Smooth muscle cell (in vitro differentiated cells): ENCODE measurements around the gene MOXD1. TPM values are rescaled to one million over a fixed set of nuclear protein-coding genes. Genes with fewer than 3 reads are reported as not detected.

Experiments used
- DNase-seq: peaks from one replicate; lab custom pipeline; 2025; ENCODE audit not compliant: unreplicated experiment; lab: John Stamatoyannopoulos, UW
- H2AFZ ChIP-seq: fragments of 200-600 bp; sonication (generic); 2 replicates; pipeline ENCODE4 v1.6.0; 2016; ENCODE audit warnings: antibody characterized with exemption, low read depth, mild to moderate bottlenecking
- H3F3A ChIP-seq: fragments of 200-600 bp; sonication (generic); 2 replicates; pipeline ENCODE4 v1.6.0; 2017; ENCODE audit warnings: antibody characterized with exemption, low read depth
- H3K27ac ChIP-seq: fragments of 200-600 bp; sonication (generic); 2 replicates; pipeline ENCODE4 v1.5.1; 2016; ENCODE audit warnings: low read depth, mild to moderate bottlenecking
- H3K27me3 ChIP-seq: fragments of 200-600 bp; sonication (generic); 2 replicates; pipeline ENCODE4 v1.6.1; 2016; ENCODE audit warnings: low read depth, mild to moderate bottlenecking
- H3K36me3 ChIP-seq: fragments of 200-600 bp; sonication (generic); 2 replicates; pipeline ENCODE4 v1.5.1; 2016; ENCODE audit warnings: low read depth
- H3K4me1 ChIP-seq: fragments of 200-600 bp; sonication (generic); 2 replicates; pipeline ENCODE4 v1.5.1; 2016; ENCODE audit warnings: low read depth
- H3K4me2 ChIP-seq: fragments of 200-600 bp; sonication (generic); 2 replicates; pipeline ENCODE4 v1.6.0; 2016; ENCODE audit warnings: mild to moderate bottlenecking
- H3K4me3 ChIP-seq: fragments of 200-600 bp; sonication (generic); 2 replicates; pipeline ENCODE4 v1.5.1; 2016; ENCODE audit warnings: mild to moderate bottlenecking
- H3K79me2 ChIP-seq: fragments of 200-600 bp; sonication (generic); 2 replicates; pipeline ENCODE4 v1.6.0; 2016; ENCODE audit warnings: low read depth, mild to moderate bottlenecking
- H3K9ac ChIP-seq: fragments of 200-600 bp; sonication (generic); 2 replicates; pipeline ENCODE4 v1.6.0; 2016; ENCODE audit warnings: low read depth
- H3K9me3 ChIP-seq: fragments of 200-600 bp; sonication (generic); replicated peaks from 2 replicates; pipeline ENCODE4 v1.5.1; 2016; ENCODE audit warnings: low read depth
- H4K20me1 ChIP-seq: fragments of 200-600 bp; sonication (generic); 2 replicates; pipeline ENCODE4 v1.6.0; 2016; ENCODE audit warnings: low read depth
- WGBS: methylation state at CpG from one replicate; pipeline ENCODE4 v1.1.7; 2016; ENCODE audit warnings: low lambda C conversion rate; 5-methylcytosine and 5-hydroxymethylcytosine counted together
- polyA plus RNA-seq: library from polyadenylated mRNA; unstranded; fragments of >200 nt; fragmentation: Nextera tagmentation; extraction: Ambion mirVana; gene quantifications from 2 replicates; pipeline ENCODE4 v1.2.1, GENCODE V29; 2016
- total RNA-seq: library from RNA; depleted of rRNA; stranded (reverse); fragments of >200 nt; gene quantifications from 2 replicates; pipeline ENCODE4 v1.2.3, GENCODE V29; 2014
- TF ChIP-seq, protein P1 (sequence below): fragments of 200-600 bp; sonication (generic); IDR thresholded peaks from 2 replicates; pipeline ENCODE4 v1.5.1; 2017; ENCODE audit warnings: borderline replicate concordance, mild to moderate bottlenecking, antibody characterized with exemption; ENCODE audit not compliant: insufficient read depth, poor library complexity, severe bottlenecking

The MOXD1 gene
- total and polyA plus RNA-seq, 2 experiments from 2014 or later: 12.4 to 19.4 TPM

GRCh38 chr6:132445201-132445951 is 44.1 kb upstream of the MOXD1 start:
- Histone ChIP-seq H3F3A (no peaks in the 10 kb centered on the region), H3K36me3 (no peaks in the 10 kb centered on the region), H2AFZ (no peak overlapping the region), H3K9me3 (peaks cover 2% of the 10 kb centered on the region), H3K4me3 (no peak overlapping the region), H3K79me2 (no peaks in the 10 kb centered on the region), H3K27me3 (no peaks in the 10 kb centered on the region), H3K4me2 (peak overlapping the region; percentile 51), H4K20me1 (no peaks in the 10 kb centered on the region), H3K4me1 (peaks cover 8% of the 10 kb centered on the region), H3K9ac (peak overlapping the region; percentile 0), H3K27ac (peak overlapping the region; percentile 64)
- TF ChIP-seq, protein P1, sequence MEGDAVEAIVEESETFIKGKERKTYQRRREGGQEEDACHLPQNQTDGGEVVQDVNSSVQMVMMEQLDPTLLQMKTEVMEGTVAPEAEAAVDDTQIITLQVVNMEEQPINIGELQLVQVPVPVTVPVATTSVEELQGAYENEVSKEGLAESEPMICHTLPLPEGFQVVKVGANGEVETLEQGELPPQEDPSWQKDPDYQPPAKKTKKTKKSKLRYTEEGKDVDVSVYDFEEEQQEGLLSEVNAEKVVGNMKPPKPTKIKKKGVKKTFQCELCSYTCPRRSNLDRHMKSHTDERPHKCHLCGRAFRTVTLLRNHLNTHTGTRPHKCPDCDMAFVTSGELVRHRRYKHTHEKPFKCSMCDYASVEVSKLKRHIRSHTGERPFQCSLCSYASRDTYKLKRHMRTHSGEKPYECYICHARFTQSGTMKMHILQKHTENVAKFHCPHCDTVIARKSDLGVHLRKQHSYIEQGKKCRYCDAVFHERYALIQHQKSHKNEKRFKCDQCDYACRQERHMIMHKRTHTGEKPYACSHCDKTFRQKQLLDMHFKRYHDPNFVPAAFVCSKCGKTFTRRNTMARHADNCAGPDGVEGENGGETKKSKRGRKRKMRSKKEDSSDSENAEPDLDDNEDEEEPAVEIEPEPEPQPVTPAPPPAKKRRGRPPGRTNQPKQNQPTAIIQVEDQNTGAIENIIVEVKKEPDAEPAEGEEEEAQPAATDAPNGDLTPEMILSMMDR: no peak
- no peak for DNase-seq
- WGBS: 57% methylated on average over 3 of the region's 3 CpGs

GRCh38 chr6:132443206-132443605 is 41.9 kb upstream of the MOXD1 start:
- H3K27ac ChIP-seq: peak overlapping the region; percentile 13
- TF ChIP-seq, protein P1: no peak
- no peaks in the 10 kb centered on the region for H3K27me3 ChIP-seq
- no peak overlapping the region for H3K9ac ChIP-seq
- no peak for DNase-seq
- no peaks in the 10 kb centered on the region for H3K79me2 ChIP-seq
- no peak overlapping the region for H3K4me3 ChIP-seq
- H4K20me1 ChIP-seq: no peaks in the 10 kb centered on the region
- peaks cover 2% of the 10 kb centered on the region for H3K9me3 ChIP-seq
- no peak overlapping the region for H3K4me2 ChIP-seq
- H3K4me1 ChIP-seq: peaks cover 8% of the 10 kb centered on the region
- H2AFZ ChIP-seq: no peak overlapping the region
- no peaks in the 10 kb centered on the region for H3K36me3 ChIP-seq
- no peaks in the 10 kb centered on the region for H3F3A ChIP-seq

GRCh38 chr6:132430110-132430509 is 28.8 kb upstream of the MOXD1 start:
- Histone ChIP-seq H3K36me3 (no peaks in the 10 kb centered on the region), H3K4me1 (no peaks in the 10 kb centered on the region), H3K4me2 (no peak overlapping the region), H4K20me1 (no peaks in the 10 kb centered on the region), H3K27me3 (no peaks in the 10 kb centered on the region), H3F3A (no peaks in the 10 kb centered on the region), H3K9ac (no peak overlapping the region), H3K9me3 (no peaks in the 10 kb centered on the region), H2AFZ (no peak overlapping the region), H3K79me2 (no peaks in the 10 kb centered on the region), H3K27ac (no peak overlapping the region), H3K4me3 (no peak overlapping the region)
- no peak for DNase-seq
- TF ChIP-seq, protein P1: no peak
- 94% methylated on average over 2 of the region's 2 CpGs for WGBS

- no peak for DNase-seq
- no peak overlapping the region for H3K4me2 ChIP-seq
- no peak overlapping the region for H3K4me3 ChIP-seq
- no peaks in the 10 kb centered on the region for H3K27me3 ChIP-seq
- no peaks in the 10 kb centered on the region for H3K79me2 ChIP-seq
- H3K27ac ChIP-seq: no peak overlapping the region
- H3K9me3 ChIP-seq: no peaks in the 10 kb centered on the region
- WGBS: 88% methylated on average over 5 of the region's 5 CpGs
- no peak overlapping the region for H2AFZ ChIP-seq
- H3K9ac ChIP-seq: no peak overlapping the region
- no peaks in the 10 kb centered on the region for H3K4me1 ChIP-seq
- no peaks in the 10 kb centered on the region for H3K36me3 ChIP-seq
- TF ChIP-seq, protein P1: no peak
- H4K20me1 ChIP-seq: no peaks in the 10 kb centered on the region
- H3F3A ChIP-seq: no peaks in the 10 kb centered on the region
Measured at GRCh38 chr6:132425176-132425575, 23.9 kb upstream of the MOXD1 start.
